HG02840 (cell line): ENCODE measurements around the gene GET4.

Experiments used
- ATAC-seq: cut with Tn5 transposase; IDR thresholded peaks from one replicate; pipeline ENCODE4 v1.9.1; 2021; ENCODE audit warnings: mild to moderate bottlenecking, moderate library complexity, moderate number of reproducible peaks; ENCODE audit not compliant: unreplicated experiment, low FRiP score

GET4 gene

GRCh38 chr7:876077-876971, at the start of gene GET4:
Gene GET4, plus strand, starts transcription at chr7:876554. Its CDS starts 92 bp downstream, at chr7:876646.
- peak; percentile 79 for ATAC-seq

GRCh38 chr7:828793-829561, 47.4 kb upstream of the GET4 start:
- ATAC-seq, result no peak

GRCh38 chr7:830069-830468, 46.3 kb upstream of the GET4 start:
- no peak for ATAC-seq

- peak; percentile 67 for ATAC-seq
These were observed 44.7 kb upstream of the GET4 start for GRCh38 chr7:831596-832166.

- ATAC-seq, result peak; percentile 24
These were observed 44.0 kb upstream of the GET4 start, which contains the start of gene SUN1 for GRCh38 chr7:832167-832967. Gene SUN1, plus strand, starts transcription at chr7:832476. Its CDS starts 49 bp downstream, at chr7:832525.

- ATAC-seq, result no peak
These were observed 43.4 kb upstream of the GET4 start for GRCh38 chr7:832968-833424.

- ATAC-seq, result no peak
These were observed 42.6 kb upstream of the GET4 start for GRCh38 chr7:833601-834258.

GRCh38 chr7:834277-834676, 42.1 kb upstream of the GET4 start:
- no peak for ATAC-seq

GRCh38 chr7:835021-835420, 41.3 kb upstream of the GET4 start:
- ATAC-seq, result no peak

- ATAC-seq, result no peak
These were observed 40.6 kb upstream of the GET4 start for GRCh38 chr7:835485-836401.

GRCh38 chr7:836429-836828, 39.9 kb upstream of the GET4 start:
- no peak for ATAC-seq

- ATAC-seq, result no peak
These were observed 39.4 kb upstream of the GET4 start for GRCh38 chr7:837001-837400.

GRCh38 chr7:840001-840600, 36.3 kb upstream of the GET4 start:
- ATAC-seq, result no peak

GRCh38 chr7:841943-842342, 34.4 kb upstream of the GET4 start:
- ATAC-seq, result no peak

GRCh38 chr7:842431-843031, 33.8 kb upstream of the GET4 start:
- no peak for ATAC-seq

- ATAC-seq, result no peak
These were observed 33.1 kb upstream of the GET4 start for GRCh38 chr7:843230-843629.

- ATAC-seq, result no peak
These were observed 32.3 kb upstream of the GET4 start for GRCh38 chr7:844043-844442.

GRCh38 chr7:844514-844913, 31.8 kb upstream of the GET4 start:
- ATAC-seq, result no peak
